Neural cell (in vitro differentiated cells): Measurements from ENCODE around the gene AHNAK. TPM values are rescaled to one million over a fixed set of nuclear protein-coding genes. Genes with fewer than 3 reads are reported as not detected.
A peak's percentile ranks its signal among the peaks of the same experiment; 100 is the strongest.

Source experiments
- H2AFZ ChIP-seq: fragments of 200-600, 300-800 bp; sonication (generic), shearing (Covaris generic); 2 replicates; pipeline ENCODE4 v1.6.0; 2014; ENCODE audit warnings: low read depth, mild to moderate bottlenecking, antibody characterized with exemption, low read length, moderate library complexity
- H3F3A ChIP-seq: fragments of 200-600 bp; shearing (Covaris generic); 2 replicates; pipeline ENCODE4 v1.6.1; 2016; ENCODE audit warnings: mild to moderate bottlenecking, moderate library complexity, mixed read lengths, antibody characterized with exemption, low read length; ENCODE audit not compliant: insufficient read depth, poor library complexity, severe bottlenecking
- H3K27ac ChIP-seq: fragments of 200-600, 300-800 bp; sonication (generic), shearing (Covaris generic); 2 replicates; pipeline ENCODE4 v1.5.1; 2014; ENCODE audit warnings: mild to moderate bottlenecking, low read length, moderate library complexity
- H3K27me3 ChIP-seq: fragments of 300-800, 200-600 bp; sonication (generic), shearing (Covaris generic); 2 replicates; pipeline ENCODE4 v1.6.0; 2014; ENCODE audit warnings: mild to moderate bottlenecking, low read depth, low read length, moderate library complexity; ENCODE audit not compliant: insufficient read depth
- H3K36me3 ChIP-seq: fragments of 300-800, 200-600 bp; sonication (generic), shearing (Covaris generic); 2 replicates; pipeline ENCODE4 v1.5.1; 2014; ENCODE audit warnings: mild to moderate bottlenecking, antibody characterized with exemption, low read length, moderate library complexity; ENCODE audit not compliant: insufficient read depth
- H3K4me2 ChIP-seq: fragments of 300-800, 200-600 bp; sonication (generic), shearing (Covaris generic); 2 replicates; pipeline ENCODE4 v1.6.0; 2014; ENCODE audit warnings: mild to moderate bottlenecking, low read length
- H3K4me3 ChIP-seq: fragments of 300-800, 200-600 bp; sonication (generic), shearing (Covaris generic); 2 replicates; pipeline ENCODE4 v1.5.1; 2014; ENCODE audit warnings: mild to moderate bottlenecking, low read length, moderate library complexity
- H3K79me2 ChIP-seq: fragments of 200-600 bp; shearing (Covaris generic); replicated peaks from 2 replicates; pipeline ENCODE4 v1.6.0; 2014; ENCODE audit warnings: mild to moderate bottlenecking, low read length, moderate library complexity; ENCODE audit not compliant: insufficient read depth
- H3K9ac ChIP-seq: fragments of 300-800, 200-600 bp; sonication (generic), shearing (Covaris generic); 2 replicates; pipeline ENCODE4 v1.6.1; 2016; ENCODE audit warnings: mild to moderate bottlenecking, low read length, mixed read lengths
- H3K9me2 ChIP-seq: fragments of 200-600 bp; shearing (Covaris generic); 2 replicates; pipeline ENCODE4 v1.6.1; 2016; ENCODE audit warnings: mild to moderate bottlenecking, low read length, mixed read lengths; ENCODE audit not compliant: insufficient read depth
- H3K9me3 ChIP-seq: fragments of 200-600, 300-800 bp; sonication (generic), shearing (Covaris generic); 2 replicates; pipeline ENCODE4 v1.6.1; 2016; ENCODE audit warnings: mild to moderate bottlenecking, mixed run types, low read length, moderate library complexity, mixed read lengths
- H4K20me1 ChIP-seq: fragments of 200-600 bp; shearing (Covaris generic); 2 replicates; pipeline ENCODE4 v1.6.1; 2016; ENCODE audit warnings: mild to moderate bottlenecking, mixed run types; ENCODE audit not compliant: insufficient read depth
- CTCF ChIP-seq: fragments of 450-650 bp; IDR thresholded peaks from 2 replicates; pipeline ENCODE4 v1.5.1; 2014; ENCODE audit warnings: antibody characterized with exemption, mild to moderate bottlenecking, moderate library complexity; ENCODE audit not compliant: poor library complexity, severe bottlenecking
- EP300 ChIP-seq: fragments of 450-650 bp; conservative IDR thresholded peaks from 2 replicates; pipeline ENCODE4 v1.6.1; 2014; ENCODE audit warnings: antibody characterized with exemption, mild to moderate bottlenecking, moderate library complexity; ENCODE audit not compliant: poor library complexity, severe bottlenecking
- EZH2 ChIP-seq: fragments of 200-600, 300-800 bp; shearing (Covaris generic), sonication (generic); IDR thresholded peaks from 2 replicates; pipeline ENCODE4 v1.6.1; 2014; ENCODE audit warnings: antibody characterized with exemption, low read length, borderline replicate concordance, mild to moderate bottlenecking; ENCODE audit not compliant: insufficient read depth, poor library complexity, severe bottlenecking
- MXI1 ChIP-seq: fragments of 450-650 bp; conservative IDR thresholded peaks from 2 replicates; pipeline ENCODE4 v1.6.1; 2014; ENCODE audit warnings: antibody characterized with exemption, mild to moderate bottlenecking; ENCODE audit not compliant: poor library complexity, severe bottlenecking
- POLR2AphosphoS5 ChIP-seq: IDR thresholded peaks from 2 replicates; pipeline ENCODE4 v1.6.1; 2012
- RAD21 ChIP-seq: fragments of 450-650 bp; conservative IDR thresholded peaks from 2 replicates; pipeline ENCODE4 v1.6.1; 2014; ENCODE audit warnings: antibody characterized with exemption, mild to moderate bottlenecking, moderate library complexity
- REST ChIP-seq: IDR thresholded peaks from 2 replicates; pipeline ENCODE4 v1.6.1; 2012; ENCODE audit warnings: borderline replicate concordance
- SMC3 ChIP-seq: fragments of 450-650 bp; conservative IDR thresholded peaks from 2 replicates; pipeline ENCODE4 v1.6.1; 2014; ENCODE audit warnings: antibody characterized with exemption, mild to moderate bottlenecking, moderate library complexity; ENCODE audit not compliant: poor library complexity
- TAF1 ChIP-seq: IDR thresholded peaks from 2 replicates; pipeline ENCODE4 v1.6.1; 2012; ENCODE audit warnings: low read depth
- polyA minus RNA-seq: library from RNA; depleted of rRNA, polyadenylated mRNA; stranded (reverse); fragments of >200 nt; gene quantifications from 2 replicates; pipeline ENCODE4 v1.2.3, GENCODE V29; 2014
- polyA plus RNA-seq: library from polyadenylated mRNA; depleted of rRNA; stranded (reverse); fragments of >200 nt; gene quantifications from 2 replicates; pipeline ENCODE4 v1.2.3, GENCODE V29; 2014

The AHNAK gene
- polyA plus RNA-seq (0.11 and 0.12 TPM in 2 replicates), polyA minus RNA-seq (0.81 and 0.97 TPM in 2 replicates)

- H3K9ac ChIP-seq: peak within 1 kb of the TSS; percentile 5
- no peak for TF ChIP-seq MXI1
- no peak for TF ChIP-seq POLR2AphosphoS5
- no peak for TF ChIP-seq RAD21
- TF ChIP-seq TAF1: no peak
- TF ChIP-seq EZH2: no peak
- TF ChIP-seq CTCF: no peak
- TF ChIP-seq REST: no peak
- no peaks in the 10 kb centered on the region for H3F3A ChIP-seq
- no peaks in the 10 kb centered on the region for H4K20me1 ChIP-seq
- peak within 1 kb of the TSS; percentile 59 for H3K4me3 ChIP-seq
- H3K9me3 ChIP-seq: no peaks in the 10 kb centered on the region
- no peaks in the 10 kb centered on the region for H3K79me2 ChIP-seq
- no peaks in the 10 kb centered on the region for H3K36me3 ChIP-seq
- no peak within 1 kb of the TSS for H3K27ac ChIP-seq
- peaks cover 60% of the 10 kb centered on the region for H3K27me3 ChIP-seq
- no peaks in the 10 kb centered on the region for H3K9me2 ChIP-seq
- H2AFZ ChIP-seq: no peak within 1 kb of the TSS
- H3K4me2 ChIP-seq: peak within 1 kb of the TSS; percentile 58
Measured at GRCh38 chr11:62546244-62546928, at the start of gene AHNAK. Gene AHNAK (minus strand): TSS chr11:62546806. CDS start chr11:62536098, 10,708 bp downstream.

- Histone ChIP-seq H3K9me3 (no peaks in the 10 kb centered on the region), H3K9ac (no peak overlapping the region), H3K9me2 (no peaks in the 10 kb centered on the region), H3K4me3 (no peak overlapping the region), H3F3A (peaks cover 7% of the 10 kb centered on the region), H3K27ac (no peak overlapping the region), H3K27me3 (no peaks in the 10 kb centered on the region), H4K20me1 (no peaks in the 10 kb centered on the region), H3K4me2 (no peak overlapping the region), H2AFZ (no peak overlapping the region), H3K36me3 (peaks cover 7% of the 10 kb centered on the region), H3K79me2 (peaks cover 23% of the 10 kb centered on the region)
- TF ChIP-seq CTCF: no peak
- no peak for TF ChIP-seq REST
- no peak for TF ChIP-seq EZH2
- no peak for TF ChIP-seq MXI1
- no peak for TF ChIP-seq TAF1
- no peak for TF ChIP-seq EP300
- no peak for TF ChIP-seq SMC3
- TF ChIP-seq RAD21: no peak
- TF ChIP-seq POLR2AphosphoS5: no peak
Measured at GRCh38 chr11:62595124-62595523, 48.5 kb upstream of the AHNAK start.
